PC-9 (cell line): ENCODE data around the gene JAK3.

ENCODE experiments used
- CTCF ChIP-seq: fragments of 200-600 bp; sonication (generic); conservative IDR thresholded peaks from 2 replicates; pipeline ENCODE4 v1.6.1; 2017; ENCODE audit warnings: mixed run types, antibody characterized with exemption, mild to moderate bottlenecking, moderate library complexity
- EZH2 ChIP-seq: fragments of 200-600 bp; sonication (generic); IDR thresholded peaks from 2 replicates; pipeline ENCODE4 v1.8.0; 2017; ENCODE audit warnings: antibody characterized with exemption, low read depth

- no peak for TF ChIP-seq CTCF
- TF ChIP-seq EZH2, result no peak
These were observed 41.9 kb upstream of the JAK3 start for GRCh38 chr19:17889609-17890214.
